IPS-18a (cell line): ENCODE data around the gene ZNF687.
"Not testable (repeated sequence)": the region's sequence is repeated elsewhere in the genome, so short reads cannot be mapped to it uniquely, and the experiment has no call there.

Experiments
- H3K27ac ChIP-seq: one replicate; pipeline ENCODE4 v1.5.1; 2013; ENCODE audit warnings: low read length
- H3K27me3 ChIP-seq: one replicate; pipeline ENCODE4 v1.6.1; 2013; ENCODE audit warnings: mild to moderate bottlenecking, low read length; ENCODE audit not compliant: control insufficient read depth, insufficient read depth
- H3K36me3 ChIP-seq: one replicate; pipeline ENCODE4 v1.6.1; 2013; ENCODE audit warnings: low read depth, low read length; ENCODE audit not compliant: control insufficient read depth
- H3K4me1 ChIP-seq: one replicate; pipeline ENCODE4 v1.6.1; 2013; ENCODE audit warnings: low read depth, low read length; ENCODE audit not compliant: control insufficient read depth
- H3K4me3 ChIP-seq: one replicate; pipeline ENCODE4 v1.5.1; 2013; ENCODE audit warnings: low read length
- H3K9ac ChIP-seq: one replicate; pipeline ENCODE4 v1.6.1; 2013; ENCODE audit warnings: mild to moderate bottlenecking, low read length, moderate library complexity
- H3K9me3 ChIP-seq: one replicate; pipeline ENCODE4 v1.6.1; 2013; ENCODE audit warnings: low read depth, low read length; ENCODE audit not compliant: control insufficient read depth

The ZNF687 gene

GRCh38 chr1:151255381-151255780 lies 26.7 kb upstream of the ZNF687 start:
- H3K9me3 ChIP-seq = no peaks in the 10 kb centered on the region
- H3K4me3 ChIP-seq = peak overlapping the region; percentile 88
- peak overlapping the region; percentile 93 for H3K9ac ChIP-seq
- peaks cover 6% of the 10 kb centered on the region for H3K4me1 ChIP-seq
- H3K27me3 ChIP-seq = no peaks in the 10 kb centered on the region
- H3K27ac ChIP-seq = peak overlapping the region; percentile 75
- no peaks in the 10 kb centered on the region for H3K36me3 ChIP-seq

GRCh38 chr1:151259351-151259750 lies 22.7 kb upstream of the ZNF687 start:
- H3K9ac ChIP-seq = no peak overlapping the region
- no peak overlapping the region for H3K27ac ChIP-seq
- no peaks in the 10 kb centered on the region for H3K9me3 ChIP-seq
- no peaks in the 10 kb centered on the region for H3K27me3 ChIP-seq
- H3K36me3 ChIP-seq = peaks cover 20% of the 10 kb centered on the region
- no peak overlapping the region for H3K4me3 ChIP-seq
- peaks cover 6% of the 10 kb centered on the region for H3K4me1 ChIP-seq

DNA sequence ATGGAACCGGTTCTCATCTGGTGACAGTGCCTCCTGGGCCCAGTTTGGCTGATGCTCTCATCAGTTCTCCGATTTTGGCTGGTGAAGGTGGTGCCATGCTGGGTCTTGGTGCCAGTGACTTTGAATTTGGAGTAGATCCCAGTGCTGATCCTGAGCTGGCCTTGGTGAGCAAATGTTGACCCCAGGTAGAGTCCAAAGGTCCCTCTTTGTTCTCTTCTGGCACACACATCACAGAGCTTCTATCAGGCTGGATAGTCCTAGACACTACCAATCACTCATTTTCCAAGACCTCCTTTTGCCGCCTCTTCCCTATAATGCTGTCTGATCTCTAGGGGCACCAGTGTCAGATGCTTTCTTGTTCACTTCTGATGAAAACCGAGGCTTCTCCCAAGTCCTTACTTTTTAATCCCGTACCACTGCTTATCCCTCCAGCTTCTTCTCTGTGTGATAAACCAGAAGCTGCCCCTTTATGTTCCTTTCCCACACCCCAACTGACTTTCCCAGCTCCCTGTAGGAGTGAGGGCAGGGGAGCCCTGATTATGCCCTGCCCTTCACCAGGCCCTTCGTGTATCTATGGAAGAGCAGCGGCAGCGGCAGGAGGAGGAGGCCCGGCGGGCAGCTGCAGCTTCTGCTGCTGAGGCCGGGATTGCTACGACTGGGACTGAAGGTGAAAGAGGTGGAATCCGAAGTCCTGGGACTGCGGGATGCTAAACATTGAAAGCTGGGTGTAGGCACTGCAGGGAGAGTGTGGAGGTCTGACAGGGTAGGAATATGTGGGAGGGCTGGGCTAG lies 16.5 kb upstream of the ZNF687 start:
- Histone ChIP-seq H3K36me3 (peaks cover 56% of the 10 kb centered on the region), H3K9ac (no peak overlapping the region), H3K4me1 (no peaks in the 10 kb centered on the region), H3K9me3 (no peaks in the 10 kb centered on the region), H3K4me3 (no peak overlapping the region), H3K27me3 (no peaks in the 10 kb centered on the region), H3K27ac (no peak overlapping the region)

- H3K9me3 ChIP-seq = no peaks in the 10 kb centered on the region
- no peaks in the 10 kb centered on the region for H3K27me3 ChIP-seq
- no peak overlapping the region for H3K9ac ChIP-seq
- H3K27ac ChIP-seq = no peak overlapping the region
- H3K36me3 ChIP-seq = peaks cover 56% of the 10 kb centered on the region
- no peaks in the 10 kb centered on the region for H3K4me1 ChIP-seq
- H3K4me3 ChIP-seq = no peak overlapping the region
These were observed 15.8 kb upstream of the ZNF687 start for GRCh38 chr1:151266315-151266714.

DNA sequence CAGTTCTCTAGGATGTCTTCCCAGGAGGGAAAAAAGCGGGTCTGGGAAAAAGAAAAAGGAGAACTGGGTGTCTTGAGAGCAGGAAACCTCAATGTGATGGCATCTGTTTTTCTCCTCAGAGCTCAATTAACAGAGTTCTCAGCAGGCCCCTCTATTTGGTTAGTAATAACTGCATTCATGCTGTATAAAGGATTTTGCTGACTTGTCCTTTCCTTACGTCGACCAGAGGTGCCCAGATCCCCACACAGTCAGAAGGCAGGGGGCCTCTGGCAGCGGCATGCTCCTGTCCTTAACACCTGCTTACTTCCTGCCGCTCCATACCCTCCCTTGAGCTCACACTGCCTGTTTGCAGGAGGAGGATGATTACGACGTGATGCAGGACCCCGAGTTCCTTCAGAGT lies 15.3 kb upstream of the ZNF687 start:
- Histone ChIP-seq H3K9me3 (no peaks in the 10 kb centered on the region), H3K27ac (no peak overlapping the region), H3K27me3 (no peaks in the 10 kb centered on the region), H3K36me3 (peaks cover 56% of the 10 kb centered on the region), H3K4me1 (no peaks in the 10 kb centered on the region), H3K9ac (no peak overlapping the region), H3K4me3 (no peak overlapping the region)

- H3K36me3 ChIP-seq = peaks cover 48% of the 10 kb centered on the region
- H3K27ac ChIP-seq = no peak overlapping the region
- H3K9ac ChIP-seq = no peak overlapping the region
- no peaks in the 10 kb centered on the region for H3K9me3 ChIP-seq
- no peaks in the 10 kb centered on the region for H3K27me3 ChIP-seq
- H3K4me1 ChIP-seq = no peaks in the 10 kb centered on the region
- no peak overlapping the region for H3K4me3 ChIP-seq
These were observed 14.3 kb upstream of the ZNF687 start for GRCh38 chr1:151267760-151268159.

GRCh38 chr1:151273924-151274466 lies 8.1 kb upstream of the ZNF687 start:
- no peaks in the 10 kb centered on the region for H3K27me3 ChIP-seq
- H3K36me3 ChIP-seq = no peaks in the 10 kb centered on the region
- H3K9ac ChIP-seq = no peak overlapping the region
- no peak overlapping the region for H3K4me3 ChIP-seq
- H3K9me3 ChIP-seq = no peaks in the 10 kb centered on the region
- H3K4me1 ChIP-seq = no peaks in the 10 kb centered on the region
- no peak overlapping the region for H3K27ac ChIP-seq

DNA sequence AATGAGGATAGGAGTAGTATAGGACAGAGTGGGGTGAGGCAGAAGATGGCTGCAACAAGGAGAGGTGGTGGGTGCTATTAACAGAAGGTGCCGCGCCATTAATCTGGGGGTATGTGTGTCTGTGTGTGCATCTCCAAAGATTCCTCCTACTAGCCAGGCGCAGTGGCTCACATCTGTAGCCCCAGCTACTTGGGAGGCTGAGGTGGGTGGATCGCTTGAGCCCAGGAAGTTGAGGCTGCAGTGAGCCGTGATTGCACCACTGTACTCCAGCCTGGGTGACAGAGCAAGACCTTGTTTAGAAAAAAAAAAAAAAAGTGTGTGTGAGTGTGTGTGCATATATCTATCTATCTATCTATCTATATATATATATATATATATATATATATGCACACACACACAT lies 6.8 kb upstream of the ZNF687 start:
- not testable (repeated sequence) for H3K36me3 ChIP-seq, H3K9ac ChIP-seq, H3K4me3 ChIP-seq, H3K9me3 ChIP-seq, H3K27me3 ChIP-seq, H3K27ac ChIP-seq, H3K4me1 ChIP-seq

DNA sequence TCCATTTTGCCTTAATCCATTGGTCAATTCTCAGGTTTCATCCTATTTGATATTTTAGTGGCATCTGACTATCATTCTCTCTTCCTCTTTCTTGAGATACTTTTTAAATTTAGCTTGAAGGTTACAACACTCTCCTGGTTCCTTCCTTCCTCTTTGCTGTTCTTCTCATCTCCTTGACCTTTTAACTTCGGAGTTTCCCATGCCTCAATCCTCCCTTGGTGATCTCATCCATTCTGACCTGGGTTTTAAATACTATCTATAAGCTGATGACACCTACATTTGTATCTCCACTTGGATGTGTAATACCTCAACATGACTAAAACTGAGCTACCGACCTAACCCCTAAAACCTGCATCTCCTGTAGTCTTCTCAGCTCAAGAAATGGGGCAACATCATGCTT lies 4.8 kb upstream of the ZNF687 start:
- Histone ChIP-seq H3K4me1 (no peaks in the 10 kb centered on the region), H3K4me3 (no peak overlapping the region), H3K9me3 (no peaks in the 10 kb centered on the region), H3K36me3 (no peaks in the 10 kb centered on the region), H3K27me3 (no peaks in the 10 kb centered on the region), H3K9ac (no peak overlapping the region), H3K27ac (no peak overlapping the region)

DNA sequence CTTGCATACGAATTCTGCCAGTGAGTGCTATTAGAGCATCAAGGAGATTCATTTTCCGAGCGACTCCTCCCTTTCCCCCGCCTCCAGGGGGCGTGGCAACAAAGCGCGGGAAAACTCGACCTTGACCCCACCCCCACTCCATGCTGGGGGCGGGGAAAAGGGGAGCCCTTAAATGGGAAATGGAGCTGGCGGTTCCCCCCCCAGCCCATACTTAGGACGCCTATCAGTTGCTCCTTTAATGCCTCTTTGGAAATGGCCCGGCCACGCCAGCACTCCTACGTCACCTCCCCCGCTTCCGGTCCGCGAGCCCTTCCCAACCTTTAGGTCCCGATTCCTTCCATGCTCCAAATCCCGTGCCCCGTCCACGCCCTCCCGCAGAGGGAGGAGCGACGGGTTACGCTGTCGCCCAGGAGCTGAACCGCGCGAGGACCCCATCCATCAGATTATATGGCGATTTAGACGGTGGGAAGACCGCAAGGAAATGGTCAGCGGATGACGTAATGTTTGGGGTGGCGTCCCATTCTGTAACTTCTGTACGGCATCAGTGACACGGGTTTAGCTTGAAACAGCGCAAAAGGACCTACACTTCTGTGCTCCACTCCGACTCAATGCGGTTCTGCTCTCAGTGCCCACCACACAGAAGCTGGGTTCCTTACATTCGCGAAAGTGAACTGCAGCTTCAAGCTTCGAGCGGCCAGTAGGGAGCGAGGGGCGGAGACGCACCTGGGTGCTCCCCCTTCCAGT lies 702 bp upstream of the ZNF687 start:
- H3K4me3 ChIP-seq = peak overlapping the region; percentile 98
- peak overlapping the region; percentile 99 for H3K27ac ChIP-seq

GRCh38 chr1:151282883-151283725 lies 1.0 kb downstream of the ZNF687 start:
- Histone ChIP-seq H3K36me3 (peaks cover 34% of the 10 kb centered on the region), H3K9me3 (no peaks in the 10 kb centered on the region), H3K4me3 (peak overlapping the region; percentile 98), H3K4me1 (peaks cover 5% of the 10 kb centered on the region), H3K27me3 (no peaks in the 10 kb centered on the region), H3K9ac (peak overlapping the region; percentile 97), H3K27ac (peak overlapping the region; percentile 89)

More for the DNA sequence above, 702 bp upstream of the ZNF687 start:
- Histone ChIP-seq H3K4me1 (peaks cover 5% of the 10 kb centered on the region), H3K9me3 (no peaks in the 10 kb centered on the region), H3K9ac (peak overlapping the region; percentile 97), H3K36me3 (peaks cover 17% of the 10 kb centered on the region), H3K27me3 (no peaks in the 10 kb centered on the region)
